ENCODE data around the gene CD177. TPM values are rescaled to one million over a fixed set of nuclear protein-coding genes. Genes with fewer than 3 reads are reported as not detected.

The CD177 gene
- total RNA-seq, 1 experiment from 2014 or later, result 0.09 TPM

GRCh38 chr19:43315851-43316250 lies 37.6 kb upstream of the CD177 start:
- Histone ChIP-seq H2BK15ac (ENCODE audit: low read depth, low read length) (no peak overlapping the region), H3K14ac (ENCODE audit: insufficient read depth, low read length) (no peak overlapping the region), H4K20me1 (ENCODE audit: control insufficient read depth, insufficient read depth, insufficient read length) (no peaks in the 10 kb centered on the region), H3K27me3 (ENCODE audit: insufficient read depth, low read length) (0 out of 2 replicates have a peak, but pooled peaks cover 2% of the 10 kb centered on the region), H3T11ph (ENCODE audit: low read length) (no peak overlapping the region), H2BK120ac (ENCODE audit: low read depth, low read length, poor library complexity, severe bottlenecking) (no peak overlapping the region), H2AFZ (ENCODE audit: low read length) (no peak overlapping the region), H3K4me2 (ENCODE audit: insufficient read depth, insufficient read length, low read length) (no peak overlapping the region), H3K56ac (ENCODE audit: insufficient read length, low read depth, low read length) (no peak overlapping the region), H2BK20ac (ENCODE audit: low read depth, low read length, poor library complexity, severe bottlenecking) (no peak overlapping the region), H3K9me3 (ENCODE audit: control insufficient read depth, low read depth, low read length) (no peaks in the 10 kb centered on the region), H3K9ac (ENCODE audit: extremely low read depth, insufficient read length, low read length) (no peak overlapping the region), H3K27ac (ENCODE audit: insufficient read length, low read depth, low read length) (no peak overlapping the region), H2BK12ac (ENCODE audit: insufficient read length, low read depth, low read length) (no peak overlapping the region), H2BK5ac (ENCODE audit: insufficient read length, low read length) (no peak overlapping the region), H4K91ac (ENCODE audit: insufficient read length, low read depth, low read length) (no peak overlapping the region), H3K23me2 (ENCODE audit: insufficient read length, low read depth, low read length, poor library complexity, severe bottlenecking) (no peaks in the 10 kb centered on the region), H3K23ac (ENCODE audit: insufficient read length, low read depth, low read length) (no peak overlapping the region), H2AK5ac (ENCODE audit: insufficient read length, low read length) (no peak overlapping the region), H3K4ac (ENCODE audit: low read depth, low read length) (no peak overlapping the region), H3K4me1 (ENCODE audit: insufficient read depth, low read length) (no peaks in the 10 kb centered on the region), H4K5ac (ENCODE audit: insufficient read length, low read depth, low read length) (no peak overlapping the region), H3K79me2 (ENCODE audit: insufficient read depth, low read length) (no peaks in the 10 kb centered on the region), H3K79me1 (ENCODE audit: insufficient read depth, low read depth, low read length, poor library complexity, severe bottlenecking) (no peaks in the 10 kb centered on the region), H3K18ac (ENCODE audit: insufficient read length, low read depth, low read length) (no peak overlapping the region), H4K8ac (replicated peaks; ENCODE audit: insufficient read length, low read depth, low read length) (no peak overlapping the region)
- WGBS (ENCODE audit: extremely low coverage, insufficient read length, low lambda C conversion rate), result no CpG with 5 or more reads among the region's 15 CpGs
- Mint-ChIP-seq H3K9me3 (peaks cover 72 to 76% of the 10 kb centered on the region in 2 experiments), H3K27me3 (ENCODE audit: low read depth) (peaks cover 1% of the 10 kb centered on the region; the same call in 1 of the 2 replicates), H3K27ac (no peak overlapping the region), H3K4me3 (no peak overlapping the region), H3K36me3 (ENCODE audit: insufficient read depth in 1 of 3, low read depth in 3 of 3) (peaks cover 0 to 9% (median 1%) of the 10 kb centered on the region in 3 experiments; a peak in 3 of 7 replicates), H3K4me1 (no peaks in the 10 kb centered on the region)
- no peak for TF ChIP-seq CTCF (conservative IDR thresholded peaks at IDR 0.05)
- peak; percentile 77 for DNase-seq

All from H9 (cell line).